SJSA1 (cell line): ENCODE measurements around the gene C11orf24. TPM values are rescaled to one million over a fixed set of nuclear protein-coding genes. Genes with fewer than 3 reads are reported as not detected.
"Not testable (repeated sequence)": the region's sequence is repeated elsewhere in the genome, so short reads cannot be mapped to it uniquely, and the experiment has no call there.

ENCODE experiments used
- DNase-seq, 2 experiments: peaks; one replicate each; pipeline ENCODE4 v3.0.0-alpha.2; 2015 to 2020; ENCODE audit warnings: low spot score in 2 of 2, low read depth in 1 of 2
- H3K27ac ChIP-seq: fragments of 250-450 bp; sonication (Bioruptor Pico); 2 replicates; pipeline ENCODE4 v1.5.1; 2020; ENCODE audit warnings: mild to moderate bottlenecking, moderate library complexity
- H3K27me3 ChIP-seq: fragments of 250-450 bp; sonication (Bioruptor Pico); replicated peaks from 2 replicates; pipeline ENCODE4 v1.5.1; 2020; ENCODE audit warnings: mild to moderate bottlenecking, moderate library complexity
- H3K36me3 ChIP-seq: fragments of 250-450 bp; sonication (Bioruptor Pico); 2 replicates; pipeline ENCODE4 v1.5.1; 2020; ENCODE audit warnings: mild to moderate bottlenecking
- H3K4me1 ChIP-seq: fragments of 250-450 bp; sonication (Bioruptor Pico); replicated peaks from 2 replicates; pipeline ENCODE4 v1.6.1; 2021; ENCODE audit warnings: mild to moderate bottlenecking
- H3K4me3 ChIP-seq: fragments of 250-450 bp; sonication (Bioruptor Pico); 2 replicates; pipeline ENCODE4 v1.5.1; 2020; ENCODE audit warnings: mild to moderate bottlenecking
- H3K9me3 ChIP-seq: fragments of 250-450 bp; sonication (Bioruptor Pico); replicated peaks from 2 replicates; pipeline ENCODE4 v1.5.1; 2020; ENCODE audit warnings: mild to moderate bottlenecking
- total RNA-seq: library from RNA; depleted of rRNA; stranded (reverse); fragments of >200 nt; shearing (Covaris generic); gene quantifications from 2 replicates; pipeline ENCODE4 v1.2.3, GENCODE V29; 2014

The C11orf24 gene
- total RNA-seq, 1 experiment from 2014 or later: 74.3 TPM

GRCh38 chr11:68261006-68261405 is 10.8 kb downstream of the C11orf24 start:
- peaks cover 15% of the 10 kb centered on the region for H3K4me1 ChIP-seq
- peaks cover 57% of the 10 kb centered on the region for H3K36me3 ChIP-seq
- DNase-seq: no peak
- H3K9me3 ChIP-seq: no peaks in the 10 kb centered on the region
- H3K4me3 ChIP-seq: no peak overlapping the region
- H3K27ac ChIP-seq: no peak overlapping the region
- H3K27me3 ChIP-seq: no peaks in the 10 kb centered on the region

GRCh38 chr11:68260484-68260883 is 11.3 kb downstream of the C11orf24 start:
- H3K4me1 ChIP-seq: peaks cover 18% of the 10 kb centered on the region
- peaks cover 52% of the 10 kb centered on the region for H3K36me3 ChIP-seq
- H3K4me3 ChIP-seq: no peak overlapping the region

GRCh38 chr11:68259122-68259959 is 12.4 kb downstream of the C11orf24 start:
- H3K27ac ChIP-seq: no peak overlapping the region
- no peaks in the 10 kb centered on the region for H3K27me3 ChIP-seq
- no peak for DNase-seq
- no peaks in the 10 kb centered on the region for H3K9me3 ChIP-seq
- no peak overlapping the region for H3K4me3 ChIP-seq
- peaks cover 18% of the 10 kb centered on the region for H3K4me1 ChIP-seq
- peaks cover 43% of the 10 kb centered on the region for H3K36me3 ChIP-seq

More at GRCh38 chr11:68260484-68260883, 11.3 kb downstream of the C11orf24 start:
- H3K9me3 ChIP-seq: no peaks in the 10 kb centered on the region
- no peak overlapping the region for H3K27ac ChIP-seq
- no peak for DNase-seq
- H3K27me3 ChIP-seq: no peaks in the 10 kb centered on the region

DNA sequence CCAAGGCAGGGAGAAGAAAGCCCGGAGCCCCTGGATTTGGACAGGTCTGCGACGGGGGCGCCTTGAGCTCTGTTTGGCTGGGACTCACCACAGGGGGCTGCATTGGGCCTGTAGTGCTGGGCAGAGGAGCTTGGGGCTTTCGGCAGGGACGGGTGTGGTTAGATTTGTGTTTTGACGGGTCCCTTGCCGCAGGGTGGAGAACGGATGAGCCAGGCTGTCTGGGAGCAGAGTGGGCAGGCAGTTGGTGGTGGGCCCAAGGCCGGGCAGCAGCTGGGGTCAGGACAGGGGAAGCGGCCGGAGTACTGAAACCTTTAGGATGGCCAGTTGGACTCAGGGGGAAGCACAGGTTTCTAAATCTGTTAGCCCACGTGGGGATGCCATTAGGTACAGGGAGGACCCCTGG is 13.4 kb downstream of the C11orf24 start:
- H3K27ac ChIP-seq: no peak overlapping the region
- peaks cover 18% of the 10 kb centered on the region for H3K4me1 ChIP-seq
- peak in 1 of 2 experiments; percentile 52 for DNase-seq
- no peak overlapping the region for H3K4me3 ChIP-seq
- no peaks in the 10 kb centered on the region for H3K27me3 ChIP-seq
- H3K36me3 ChIP-seq: peaks cover 35% of the 10 kb centered on the region
- no peaks in the 10 kb centered on the region for H3K9me3 ChIP-seq

DNA sequence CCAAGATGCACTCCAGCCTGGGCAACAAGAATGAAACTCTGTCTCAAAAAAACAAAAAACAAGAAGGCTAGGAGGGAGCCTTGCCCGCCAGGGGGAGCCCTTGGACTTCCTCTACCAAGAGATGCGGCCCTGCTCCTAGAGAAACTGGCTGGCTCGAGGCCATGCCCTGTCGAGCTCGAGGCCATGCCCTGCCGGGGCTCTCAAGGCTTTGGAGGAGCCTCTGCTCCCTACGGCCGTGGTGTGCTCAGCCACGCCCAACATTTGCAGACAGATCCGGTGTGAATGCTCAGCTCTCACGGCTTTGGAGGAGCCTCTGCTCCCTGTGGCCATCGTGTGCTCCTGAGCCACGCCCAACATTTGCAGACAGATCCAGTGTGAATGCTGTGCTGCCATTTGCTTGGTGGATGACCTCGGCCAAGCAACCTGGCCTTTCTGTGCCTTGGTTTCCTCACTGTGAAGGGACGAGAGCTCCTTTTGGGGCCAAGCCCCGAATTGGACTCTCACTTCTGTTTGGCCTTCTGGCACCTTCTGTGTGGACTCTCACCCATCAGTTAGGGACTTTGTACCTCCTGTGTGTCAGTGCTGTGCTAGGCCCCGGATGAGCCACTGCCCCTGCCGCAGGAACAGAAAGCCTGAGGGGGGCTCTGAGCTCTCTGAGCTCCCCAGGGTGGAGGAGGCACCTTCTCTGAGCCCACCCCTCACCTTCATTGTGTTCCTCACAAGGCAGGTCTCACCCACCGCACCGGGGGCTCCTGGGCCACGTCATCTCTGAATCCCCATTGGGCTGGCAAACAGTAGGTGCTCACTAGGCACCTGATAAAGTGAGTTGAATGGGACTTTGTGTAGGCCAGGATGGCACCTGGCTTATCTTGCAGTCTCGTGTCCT is 14.1 kb downstream of the C11orf24 start:
- H3K9me3 ChIP-seq: no peaks in the 10 kb centered on the region
- H3K4me1 ChIP-seq: peaks cover 18% of the 10 kb centered on the region
- H3K27me3 ChIP-seq: no peaks in the 10 kb centered on the region
- DNase-seq: peak; percentile 95 to 99
- no peak overlapping the region for H3K4me3 ChIP-seq
- peaks cover 28% of the 10 kb centered on the region for H3K36me3 ChIP-seq
- H3K27ac ChIP-seq: no peak overlapping the region

DNA sequence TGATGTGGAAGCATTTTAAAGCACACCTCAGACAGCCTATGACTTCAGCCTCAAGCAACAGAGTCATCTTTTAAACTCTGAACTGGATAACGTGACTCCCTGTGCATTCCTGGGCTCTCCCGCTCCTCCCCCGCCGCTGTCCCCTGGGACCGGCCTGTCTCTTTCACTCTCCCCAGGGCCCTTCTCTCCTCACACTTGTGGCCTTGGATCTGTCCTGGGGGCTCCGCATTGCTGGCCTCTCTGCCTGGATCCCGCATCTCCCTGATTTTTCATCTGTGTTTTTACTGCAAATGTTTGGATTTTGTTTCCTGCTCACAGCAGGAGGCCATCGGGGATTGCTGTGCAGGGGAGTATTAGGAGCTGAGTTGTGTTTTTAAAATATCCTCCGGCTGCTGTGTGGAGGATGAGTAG is 15.4 kb downstream of the C11orf24 start:
- H3K4me3 ChIP-seq: no peak overlapping the region
- DNase-seq: peak in 1 of 2 experiments; percentile 53
- H3K36me3 ChIP-seq: peaks cover 14% of the 10 kb centered on the region
- no peaks in the 10 kb centered on the region for H3K27me3 ChIP-seq
- H3K4me1 ChIP-seq: peaks cover 18% of the 10 kb centered on the region
- no peaks in the 10 kb centered on the region for H3K9me3 ChIP-seq
- no peak overlapping the region for H3K27ac ChIP-seq

DNA sequence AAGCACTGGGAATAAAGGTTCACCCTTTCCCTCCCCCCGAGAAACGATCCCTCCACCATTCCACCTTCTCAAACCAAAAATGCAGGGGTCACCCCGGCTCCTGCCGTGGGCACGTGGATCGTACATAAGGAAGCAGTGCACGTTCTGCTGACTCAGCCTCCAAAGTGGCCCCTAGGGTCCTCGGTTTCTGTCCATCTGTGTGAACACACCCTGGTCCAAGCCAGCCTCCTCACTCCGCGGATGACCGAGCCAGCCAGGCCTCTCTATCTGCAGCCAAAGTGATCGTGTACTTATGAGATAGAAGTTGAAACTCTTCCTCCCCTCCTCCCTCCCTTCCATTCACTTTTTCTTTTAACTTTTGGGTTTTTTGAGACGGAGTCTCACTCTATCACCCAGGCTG is 16.2 kb downstream of the C11orf24 start:
- Histone ChIP-seq H3K27me3 (no peaks in the 10 kb centered on the region), H3K4me1 (peaks cover 18% of the 10 kb centered on the region), H3K4me3 (no peak overlapping the region), H3K36me3 (peaks cover 6% of the 10 kb centered on the region), H3K27ac (no peak overlapping the region), H3K9me3 (0 out of 2 replicates have a peak, but pooled peaks cover 2% of the 10 kb centered on the region)
- no peak for DNase-seq

GRCh38 chr11:68254421-68254820 is 17.4 kb downstream of the C11orf24 start:
- Histone ChIP-seq H3K27ac (no peak overlapping the region), H3K4me1 (peaks cover 18% of the 10 kb centered on the region), H3K4me3 (no peak overlapping the region), H3K27me3 (no peaks in the 10 kb centered on the region), H3K9me3 (peaks cover 2% of the 10 kb centered on the region; the same call in 1 of the 2 replicates), H3K36me3 (no peaks in the 10 kb centered on the region)
- DNase-seq: no peak

DNA sequence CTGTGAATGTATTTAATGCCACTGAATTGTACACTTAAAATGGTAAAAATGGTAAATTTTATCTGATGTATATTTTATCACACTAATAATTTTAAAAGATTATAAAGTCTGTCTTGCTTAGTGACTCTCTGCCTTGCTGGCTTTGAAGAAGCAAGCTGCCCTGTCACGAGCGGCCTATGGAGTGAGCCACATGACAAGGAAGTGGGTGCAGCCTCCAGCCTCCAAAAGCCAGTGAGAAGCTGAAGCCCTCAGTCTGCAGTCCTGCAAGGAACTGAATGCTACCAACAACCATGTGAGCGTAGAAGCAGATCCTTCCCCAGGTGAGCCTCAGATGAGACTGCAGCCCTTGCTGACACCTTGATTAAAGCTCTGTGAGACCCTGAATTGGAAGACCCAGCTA is 20.0 kb downstream of the C11orf24 start:
- H3K4me3 ChIP-seq: no peak overlapping the region
- H3K27ac ChIP-seq: no peak overlapping the region
- H3K36me3 ChIP-seq: no peaks in the 10 kb centered on the region
- H3K9me3 ChIP-seq: peaks cover 6% of the 10 kb centered on the region
- DNase-seq: no peak
- peaks cover 10% of the 10 kb centered on the region for H3K4me1 ChIP-seq
- no peaks in the 10 kb centered on the region for H3K27me3 ChIP-seq

DNA sequence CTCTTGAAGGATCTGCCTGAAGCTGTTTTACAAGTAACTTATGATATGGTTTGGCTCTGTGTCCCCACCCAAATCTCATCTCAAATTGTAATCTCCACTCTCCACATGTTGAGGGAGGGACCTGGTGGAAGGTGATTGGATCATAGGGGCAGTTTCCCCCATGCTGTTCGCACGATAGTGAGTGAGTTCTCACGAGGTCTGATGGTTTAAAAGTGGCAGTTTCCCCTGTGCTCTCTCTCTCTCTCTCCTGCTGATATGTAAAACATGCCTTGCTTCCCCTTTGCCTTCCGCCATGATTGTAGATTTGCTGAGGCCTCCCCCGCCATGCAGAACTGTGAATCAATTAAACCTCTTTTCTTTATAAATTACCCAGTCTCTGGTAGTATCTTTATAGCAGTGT is 26.9 kb downstream of the C11orf24 start:
- H3K36me3 ChIP-seq, H3K4me1 ChIP-seq, H3K27me3 ChIP-seq, H3K4me3 ChIP-seq, DNase-seq, H3K9me3 ChIP-seq, H3K27ac ChIP-seq: not testable (repeated sequence)

- not testable (repeated sequence) for H3K4me3 ChIP-seq, H3K9me3 ChIP-seq, H3K27ac ChIP-seq, DNase-seq, H3K27me3 ChIP-seq, H3K4me1 ChIP-seq, H3K36me3 ChIP-seq
Observed at GRCh38 chr11:68243847-68244246, 27.9 kb downstream of the C11orf24 start.

- Histone ChIP-seq H3K4me3 (no peak overlapping the region), H3K4me1 (no peaks in the 10 kb centered on the region), H3K9me3 (no peaks in the 10 kb centered on the region), H3K27me3 (0 out of 2 replicates have a peak, but pooled peaks cover 5% of the 10 kb centered on the region), H3K36me3 (no peaks in the 10 kb centered on the region), H3K27ac (no peak overlapping the region)
- no peak for DNase-seq
Observed at GRCh38 chr11:68242616-68243015, 29.2 kb downstream of the C11orf24 start.

- H3K4me1 ChIP-seq: no peaks in the 10 kb centered on the region
- H3K9me3 ChIP-seq: peaks cover 13% of the 10 kb centered on the region
- H3K27me3 ChIP-seq: no peaks in the 10 kb centered on the region; the same call in 1 of the 2 replicates
- no peaks in the 10 kb centered on the region for H3K36me3 ChIP-seq
- H3K4me3 ChIP-seq: no peak overlapping the region
- no peak overlapping the region for H3K27ac ChIP-seq
- DNase-seq: no peak
Observed at GRCh38 chr11:68231621-68232020, 40.2 kb downstream of the C11orf24 start.

DNA sequence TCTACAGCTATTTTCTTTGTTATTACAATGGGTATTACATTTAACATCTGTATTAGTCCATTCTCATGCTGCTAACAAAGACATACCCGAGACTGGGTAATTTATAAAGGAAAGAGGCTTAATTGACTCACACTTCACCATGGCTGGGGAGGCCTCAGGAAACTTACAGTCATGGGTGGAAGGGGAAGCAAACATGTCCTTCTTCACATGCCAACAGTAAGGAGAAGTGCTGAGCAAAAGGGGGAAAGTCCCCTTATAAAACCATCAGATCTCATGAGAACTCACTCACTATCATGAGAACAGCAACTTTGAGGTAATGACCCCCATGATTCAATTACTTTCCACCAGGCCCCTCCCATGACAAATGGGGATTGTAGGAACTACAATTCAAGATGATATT is 42.2 kb downstream of the C11orf24 start:
- peaks cover 18% of the 10 kb centered on the region for H3K9me3 ChIP-seq
- H3K27ac ChIP-seq: no peak overlapping the region
- H3K36me3 ChIP-seq: no peaks in the 10 kb centered on the region
- no peaks in the 10 kb centered on the region for H3K27me3 ChIP-seq
- no peak overlapping the region for H3K4me3 ChIP-seq
- DNase-seq: no peak
- H3K4me1 ChIP-seq: no peaks in the 10 kb centered on the region
